MV-4-11 (cell line): ENCODE data around the gene TMC6.
"Not testable (repeated sequence)": the region's sequence is repeated elsewhere in the genome, so short reads cannot be mapped to it uniquely, and the experiment has no call there.

Experiments used
- DNase-seq: peaks from one replicate; lab custom pipeline; 2025; lab: John Stamatoyannopoulos, UW

Gene TMC6, protein sequence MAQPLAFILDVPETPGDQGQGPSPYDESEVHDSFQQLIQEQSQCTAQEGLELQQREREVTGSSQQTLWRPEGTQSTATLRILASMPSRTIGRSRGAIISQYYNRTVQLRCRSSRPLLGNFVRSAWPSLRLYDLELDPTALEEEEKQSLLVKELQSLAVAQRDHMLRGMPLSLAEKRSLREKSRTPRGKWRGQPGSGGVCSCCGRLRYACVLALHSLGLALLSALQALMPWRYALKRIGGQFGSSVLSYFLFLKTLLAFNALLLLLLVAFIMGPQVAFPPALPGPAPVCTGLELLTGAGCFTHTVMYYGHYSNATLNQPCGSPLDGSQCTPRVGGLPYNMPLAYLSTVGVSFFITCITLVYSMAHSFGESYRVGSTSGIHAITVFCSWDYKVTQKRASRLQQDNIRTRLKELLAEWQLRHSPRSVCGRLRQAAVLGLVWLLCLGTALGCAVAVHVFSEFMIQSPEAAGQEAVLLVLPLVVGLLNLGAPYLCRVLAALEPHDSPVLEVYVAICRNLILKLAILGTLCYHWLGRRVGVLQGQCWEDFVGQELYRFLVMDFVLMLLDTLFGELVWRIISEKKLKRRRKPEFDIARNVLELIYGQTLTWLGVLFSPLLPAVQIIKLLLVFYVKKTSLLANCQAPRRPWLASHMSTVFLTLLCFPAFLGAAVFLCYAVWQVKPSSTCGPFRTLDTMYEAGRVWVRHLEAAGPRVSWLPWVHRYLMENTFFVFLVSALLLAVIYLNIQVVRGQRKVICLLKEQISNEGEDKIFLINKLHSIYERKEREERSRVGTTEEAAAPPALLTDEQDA

GRCh38 chr17:78128551-78129350 is at the start of gene TMC6:
TSS of gene TMC6 (minus strand) at chr17:78128755. CDS start at chr17:78126832, 1,923 bp downstream.
- peak; percentile 47 for DNase-seq

DNA sequence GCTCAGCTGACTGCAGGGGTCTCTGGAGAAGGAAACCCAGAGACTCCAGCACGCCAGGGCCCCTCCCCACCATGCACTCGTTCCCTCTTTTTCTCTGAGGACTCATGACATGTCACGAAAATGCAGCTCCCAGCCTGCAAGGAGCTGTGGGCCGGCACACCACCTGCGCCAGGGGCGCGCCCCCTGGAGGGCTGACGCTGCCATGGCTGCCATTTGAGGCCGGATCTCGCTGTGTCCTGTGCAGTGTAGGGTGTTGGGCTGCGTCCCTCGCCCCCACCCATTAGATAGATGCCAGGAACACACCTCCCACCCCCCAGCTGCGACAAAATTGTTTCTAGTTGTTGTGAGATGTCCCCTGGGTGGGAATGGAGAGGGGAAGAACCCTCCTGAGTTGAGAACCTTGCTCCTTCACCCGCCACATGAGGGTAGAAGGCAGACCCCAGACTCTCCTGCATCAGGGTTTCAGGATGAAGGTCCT is 48.0 kb upstream of the TMC6 start:
- peak; percentile 64 for DNase-seq

DNA sequence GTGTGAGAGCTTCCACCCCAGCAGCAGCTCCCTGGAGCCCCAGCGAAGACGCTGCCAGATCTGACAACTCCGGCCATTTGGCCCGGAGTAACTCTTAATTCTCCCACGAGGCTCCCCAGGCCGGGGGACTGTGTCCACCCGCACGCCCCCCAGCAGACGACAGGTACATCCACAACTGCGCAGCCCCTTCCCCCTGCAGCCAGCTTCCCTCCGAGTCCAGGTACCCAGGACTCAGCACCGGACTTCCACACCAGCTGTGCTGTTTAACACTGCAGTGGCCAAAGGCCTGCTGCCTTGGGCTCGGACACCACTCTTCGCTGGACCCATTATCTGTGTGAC is 47.1 kb upstream of the TMC6 start:
- no peak for DNase-seq

DNA sequence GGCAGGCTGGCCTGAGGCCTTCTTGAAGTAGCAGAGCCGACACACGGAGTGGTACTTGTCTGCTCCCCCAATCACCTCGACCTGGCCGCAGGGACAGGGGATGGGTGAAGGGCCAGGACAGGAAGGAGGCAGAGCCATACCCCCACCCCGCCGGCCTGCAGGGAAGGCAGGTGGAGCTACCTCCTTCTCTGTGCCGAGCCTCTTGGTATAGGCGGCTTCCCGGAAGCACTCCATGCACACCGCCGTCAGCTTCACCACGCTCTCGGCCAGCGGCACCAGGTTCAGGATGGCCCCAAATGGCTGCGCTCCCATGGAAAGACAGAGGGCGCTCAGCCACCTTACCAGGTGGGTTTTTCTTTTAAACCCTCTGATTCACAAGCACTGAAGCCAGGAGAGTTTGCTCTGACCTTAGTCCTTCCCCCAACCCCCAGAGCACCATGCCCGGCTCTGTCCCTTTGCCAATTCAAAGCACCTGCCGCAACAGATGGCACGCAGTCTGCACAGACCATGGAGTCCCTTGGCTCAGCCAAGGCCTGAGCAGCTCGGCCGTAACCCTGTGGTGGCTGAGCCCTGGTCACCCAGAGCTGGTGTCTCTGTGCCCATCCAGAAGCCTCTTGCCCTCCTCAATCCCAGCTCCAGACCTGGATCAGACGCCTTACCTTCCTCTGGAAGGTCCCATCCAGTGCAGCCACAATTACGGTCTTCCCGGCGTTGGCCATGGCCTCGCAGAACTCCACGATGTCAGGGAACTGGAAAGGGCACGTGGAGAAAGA is 46.5 kb upstream of the TMC6 start:
- no peak for DNase-seq

GRCh38 chr17:78174346-78174869 is 45.9 kb upstream of the TMC6 start:
- DNase-seq = peak; percentile 88

DNA sequence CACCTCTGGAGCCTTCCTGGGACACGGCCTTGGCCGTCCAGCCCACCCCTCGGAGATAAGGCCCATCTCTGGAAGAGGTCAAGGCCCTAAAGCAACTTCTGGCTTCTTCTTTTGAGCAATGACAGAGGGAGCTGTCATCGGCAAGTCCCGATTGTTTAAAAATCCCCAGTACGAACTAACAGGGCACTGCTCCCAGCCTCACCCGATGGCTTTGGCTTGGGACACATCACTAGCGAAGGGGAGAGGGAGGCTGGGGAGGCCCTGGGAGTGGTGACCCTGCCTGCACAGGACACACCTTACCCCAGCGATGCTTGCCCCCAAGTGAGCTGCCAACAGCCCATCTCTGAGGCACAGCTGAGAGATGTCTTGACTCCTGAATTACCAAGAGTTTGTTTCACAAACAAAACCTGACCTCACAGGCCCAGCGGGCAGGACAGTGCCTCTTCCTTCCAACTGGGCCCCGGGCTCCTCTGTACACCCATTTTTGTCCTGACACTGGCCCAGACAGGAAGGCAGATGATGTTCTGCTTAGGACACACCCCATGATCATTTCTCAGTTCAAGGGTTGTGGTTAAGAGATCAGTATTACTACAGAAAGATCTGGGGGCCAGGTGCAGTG is 44.7 kb upstream of the TMC6 start:
- DNase-seq = peak; percentile 23

- DNase-seq = peak; percentile 45
Observed at GRCh38 chr17:78172249-78173051, 43.9 kb upstream of the TMC6 start.

GRCh38 chr17:78171591-78172248 is 43.2 kb upstream of the TMC6 start:
- not testable (repeated sequence) for DNase-seq

- DNase-seq = no peak
Observed at GRCh38 chr17:78170692-78171590, 42.4 kb upstream of the TMC6 start.

DNA sequence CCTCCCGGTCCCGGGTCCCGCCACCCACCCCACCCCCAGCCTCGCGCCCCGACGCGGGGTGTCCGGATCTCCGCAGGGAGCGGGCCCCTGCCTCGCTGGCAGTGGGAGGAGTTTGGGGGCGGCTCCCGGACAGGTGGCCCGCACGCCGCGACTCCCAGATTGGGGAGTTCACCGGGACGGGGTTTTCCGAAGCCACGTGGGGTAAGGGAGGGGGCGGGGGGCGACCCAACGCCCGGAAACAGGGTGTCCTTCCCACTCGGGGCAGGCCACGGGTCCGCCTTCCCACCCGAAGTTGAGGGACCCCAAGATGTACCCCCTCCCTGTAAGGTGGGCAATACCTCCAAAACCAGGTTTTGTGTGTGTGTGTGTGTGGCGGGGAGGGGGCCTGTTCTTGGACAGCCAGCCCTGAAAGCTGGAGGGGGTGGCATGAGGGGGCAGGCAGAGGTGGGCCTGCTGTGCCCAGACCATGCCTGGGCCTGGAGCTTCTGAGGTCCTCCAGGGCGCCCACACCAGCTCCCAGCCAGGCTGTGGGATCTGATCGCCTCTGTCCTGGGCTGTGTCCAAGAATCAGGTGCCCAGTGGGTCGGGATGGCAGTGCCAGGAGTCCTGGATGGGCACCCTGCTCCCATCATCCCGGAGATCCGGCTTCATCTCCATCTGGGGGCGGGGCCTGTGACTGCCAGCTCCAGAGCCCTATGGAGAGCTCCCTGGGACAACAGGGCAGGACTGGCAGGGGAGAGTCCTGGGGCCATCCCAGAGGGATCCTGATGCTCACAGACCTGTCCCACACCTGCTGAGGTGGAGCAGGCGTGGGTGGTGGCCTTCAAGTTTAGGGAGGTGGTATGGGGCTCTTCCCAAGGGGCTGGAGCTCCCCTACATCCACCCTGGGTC is 40.6 kb upstream of the TMC6 start:
- DNase-seq = no peak

DNA sequence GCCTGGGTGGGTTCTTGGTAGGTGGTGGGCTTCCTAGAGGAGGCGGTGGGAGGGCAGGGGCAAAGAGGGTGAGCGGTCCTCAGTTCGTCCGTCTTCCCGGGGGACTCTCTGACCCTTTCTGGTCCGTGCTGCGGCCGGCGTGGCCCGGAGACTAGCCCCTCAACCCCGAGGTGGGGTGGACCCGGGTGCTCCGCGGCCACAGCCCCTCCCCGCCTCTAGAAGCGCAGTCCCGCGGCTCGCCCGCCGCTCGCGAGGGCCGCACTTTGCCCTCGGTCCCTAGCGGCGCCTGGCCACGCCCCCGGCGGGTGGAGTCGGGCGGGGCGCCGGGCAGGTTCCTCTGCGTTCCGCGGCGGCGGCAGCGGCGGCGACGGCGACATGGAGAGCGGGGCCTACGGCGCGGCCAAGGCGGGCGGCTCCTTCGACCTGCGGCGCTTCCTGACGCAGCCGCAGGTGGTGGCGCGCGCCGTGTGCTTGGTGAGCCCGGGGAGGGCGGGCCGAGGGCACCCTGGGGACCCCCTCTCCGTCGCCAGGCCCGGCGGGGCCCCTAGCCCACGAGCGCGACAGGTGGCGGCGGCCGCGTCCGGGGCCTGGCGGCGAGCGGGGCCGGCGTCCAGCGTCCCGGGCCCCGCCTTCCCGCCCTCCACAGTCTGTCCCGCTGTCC is 39.8 kb upstream of the TMC6 start, which contains the start of gene SYNGR2:
Gene SYNGR2, plus strand, starts transcription at position 340 of the 661 bp plus-strand sequence. Its CDS starts 36 bp downstream, at position 376.
- peak; percentile 66 for DNase-seq

- DNase-seq = no peak
Observed at GRCh38 chr17:78166416-78166815, 37.9 kb upstream of the TMC6 start.

DNA sequence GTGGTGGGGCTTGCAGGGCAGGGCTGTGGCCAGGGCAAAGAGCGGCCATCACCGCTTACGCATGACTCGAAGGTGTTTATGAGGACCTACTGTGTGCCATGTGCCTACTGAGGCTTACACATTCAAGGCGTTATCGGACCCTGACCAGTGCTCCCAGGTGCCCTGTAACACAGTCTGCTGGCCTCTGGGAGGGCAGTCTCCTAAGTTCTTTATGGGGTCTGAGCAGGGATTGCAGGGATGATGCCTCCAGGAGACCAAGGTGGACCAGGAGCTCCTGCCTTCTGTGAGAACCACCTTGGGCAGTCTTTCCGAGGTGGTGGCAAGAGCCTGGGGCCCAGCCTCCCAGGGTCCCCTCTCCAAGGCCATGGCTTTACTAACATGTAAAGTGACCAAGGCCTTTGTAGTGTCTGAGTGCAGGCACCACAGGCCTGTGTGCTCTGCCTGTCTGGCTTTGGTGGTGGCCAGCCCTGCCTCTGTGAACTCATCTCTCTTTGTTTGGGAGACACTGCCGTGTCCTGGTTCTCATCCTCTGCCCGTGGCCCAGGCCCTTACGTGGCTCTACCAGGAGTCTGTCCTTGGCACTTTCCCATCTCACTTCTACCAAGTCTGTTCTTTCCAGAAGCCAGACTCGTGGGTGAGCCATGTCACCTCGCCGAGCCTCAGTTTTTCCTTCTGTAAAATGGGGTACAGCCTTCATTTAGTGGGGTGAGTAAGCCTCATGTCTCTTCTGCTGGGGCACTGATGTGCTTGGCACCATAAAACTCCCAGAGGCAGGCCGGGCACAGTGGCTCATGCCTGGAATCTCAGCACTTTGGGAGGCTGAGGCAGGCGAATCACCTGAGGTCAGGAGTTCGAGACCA is 36.4 kb upstream of the TMC6 start:
- DNase-seq = no peak

DNA sequence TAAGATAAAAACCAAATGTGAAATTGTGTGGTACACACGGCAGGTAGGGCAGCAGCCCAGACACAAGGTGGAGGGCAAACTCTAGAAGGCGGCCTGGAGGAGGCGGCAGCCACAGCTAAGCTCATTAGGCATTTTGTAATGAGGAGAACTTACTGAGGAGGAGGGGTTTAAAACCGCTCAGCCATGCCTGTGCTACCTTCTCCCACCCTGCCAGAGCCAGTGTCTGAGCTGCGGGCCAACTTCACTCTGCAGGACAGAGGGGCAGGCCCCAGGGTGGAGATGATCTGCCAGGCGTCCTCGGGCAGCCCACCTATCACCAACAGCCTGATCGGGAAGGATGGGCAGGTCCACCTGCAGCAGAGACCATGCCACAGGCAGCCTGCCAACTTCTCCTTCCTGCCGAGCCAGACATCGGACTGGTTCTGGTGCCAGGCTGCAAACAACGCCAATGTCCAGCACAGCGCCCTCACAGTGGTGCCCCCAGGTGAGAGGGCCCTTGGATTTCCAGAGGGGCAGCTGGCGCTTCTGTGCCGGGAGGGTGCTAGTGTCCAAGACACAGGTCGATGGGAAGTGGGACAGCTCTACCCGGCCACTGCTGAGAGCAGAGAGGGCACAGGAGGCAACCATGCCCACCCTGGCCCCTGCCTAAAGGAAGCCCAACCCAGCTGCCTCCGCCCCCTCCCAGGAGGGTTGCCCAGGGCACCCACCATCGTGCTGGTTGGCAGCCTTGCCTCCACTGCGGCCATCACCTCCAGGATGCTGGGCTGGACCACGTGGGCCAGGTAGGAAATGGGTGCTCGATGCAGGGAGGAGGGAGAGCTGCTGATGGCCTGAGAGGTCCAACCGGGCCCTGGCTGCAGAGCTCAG is 35.6 kb upstream of the TMC6 start:
- no peak for DNase-seq
